Epidermal melanocyte (primary cell): ENCODE data around the gene PCSK4.
A peak's percentile ranks its signal among the peaks of the same experiment; 100 is the strongest.
"Not testable (repeated sequence)": the region's sequence is repeated elsewhere in the genome, so short reads cannot be mapped to it uniquely, and the experiment has no call there.

ENCODE experiments used
- DNase-seq: peaks from one replicate; pipeline ENCODE4 v3.0.0; 2011; ENCODE audit warnings: low spot score; ENCODE audit not compliant: insufficient read length

The PCSK4 gene

DNA sequence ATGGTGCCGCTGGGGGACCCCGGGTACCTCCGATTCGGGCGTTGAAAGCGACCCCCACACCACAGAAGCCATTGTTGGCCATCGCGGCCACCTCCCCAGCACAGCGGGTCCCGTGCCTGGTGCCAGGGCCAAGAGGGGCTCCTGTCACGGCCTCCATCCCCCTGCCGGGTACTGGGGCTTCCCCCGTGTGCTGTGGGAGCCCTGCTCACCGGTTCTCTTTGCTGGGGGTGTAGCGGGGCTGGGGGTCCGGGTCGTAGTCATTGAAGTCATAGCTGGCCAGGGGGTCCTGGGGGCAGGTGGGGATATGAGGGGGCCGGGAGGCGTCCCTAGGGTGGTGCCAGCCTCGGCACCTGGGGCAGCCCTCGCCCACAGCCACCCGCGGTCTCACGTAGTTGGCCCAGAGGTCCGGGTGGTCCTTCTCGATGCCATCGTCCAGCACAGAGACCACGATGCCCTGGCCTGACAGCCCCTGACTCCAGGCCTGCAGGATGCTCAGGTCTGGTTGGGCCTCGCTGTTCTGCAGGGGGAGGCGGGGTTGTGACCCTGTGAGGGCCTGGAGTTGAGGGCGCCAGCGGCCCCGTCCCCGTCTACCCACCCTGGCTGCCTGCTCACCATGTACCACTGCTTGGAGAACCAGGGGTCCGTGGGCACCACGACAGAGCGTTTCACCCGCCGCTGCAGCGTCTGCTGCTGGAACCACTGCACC, 2.4 kb downstream of the PCSK4 start:
- DNase-seq, result no peak

DNA sequence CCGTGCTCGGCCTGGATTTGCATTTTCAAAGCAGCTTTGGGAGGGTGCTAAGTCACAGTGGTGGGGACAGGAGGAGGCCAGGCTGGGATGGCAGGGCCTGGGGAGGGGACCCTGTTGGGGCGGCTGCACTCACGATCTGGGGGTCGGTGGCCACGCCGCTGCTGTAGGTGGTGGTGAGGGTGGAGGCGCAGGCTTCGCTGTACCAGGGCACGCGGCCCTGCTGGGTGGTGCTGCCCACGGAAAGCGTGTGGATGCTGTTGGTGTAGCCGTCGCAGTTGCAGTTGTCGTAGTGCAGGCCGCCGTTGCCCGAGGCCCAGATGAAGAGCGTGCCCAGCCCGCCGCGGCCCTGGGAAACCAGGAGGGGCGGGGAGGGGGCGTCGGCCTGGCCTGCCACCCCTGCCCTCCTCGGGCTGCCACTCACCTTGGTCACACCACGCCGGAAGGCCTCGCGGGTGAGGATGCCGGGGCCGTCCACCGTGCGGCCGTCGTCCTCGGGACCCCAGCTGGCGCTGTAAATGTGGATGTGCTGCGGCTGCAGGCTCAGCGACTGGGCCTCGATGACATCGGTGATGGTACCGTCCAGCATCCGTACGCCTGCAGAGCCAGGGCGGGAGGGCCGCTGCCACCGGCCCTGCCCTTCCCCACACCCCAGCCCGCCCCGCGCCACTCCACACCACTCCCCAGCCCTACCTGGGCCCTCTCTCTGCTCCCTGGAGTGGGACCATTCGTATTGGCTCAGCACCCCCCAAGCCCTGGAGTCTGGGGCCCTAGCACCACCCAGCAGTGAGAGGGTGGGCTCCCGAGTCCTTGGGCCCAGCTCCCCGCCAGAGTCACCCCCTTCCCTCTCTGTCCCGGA, 3.2 kb downstream of the PCSK4 start:
- no peak for DNase-seq

DNA sequence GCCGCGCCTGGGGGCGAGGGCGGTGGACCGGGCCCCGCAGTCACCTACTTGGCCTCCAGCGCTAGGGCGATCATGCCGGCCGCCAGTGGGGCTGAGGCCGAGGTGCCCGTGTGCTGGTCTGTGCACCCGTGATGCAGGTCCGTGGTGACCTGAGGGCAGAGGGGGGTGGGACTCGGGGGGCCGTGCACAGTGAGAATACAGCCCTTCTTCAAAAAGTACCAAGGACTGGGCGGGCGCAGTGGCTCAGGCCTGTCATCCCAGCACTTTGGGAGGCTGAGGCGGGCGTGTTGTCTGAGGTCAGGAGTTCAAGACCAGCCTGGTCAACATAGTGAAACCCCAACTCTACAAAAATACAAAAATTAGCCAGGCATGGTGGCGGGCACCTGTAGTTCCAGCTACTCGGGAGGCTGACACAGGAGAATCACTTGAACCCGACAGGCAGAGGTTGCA, 6.1 kb downstream of the PCSK4 start:
- no peak for DNase-seq

DNA sequence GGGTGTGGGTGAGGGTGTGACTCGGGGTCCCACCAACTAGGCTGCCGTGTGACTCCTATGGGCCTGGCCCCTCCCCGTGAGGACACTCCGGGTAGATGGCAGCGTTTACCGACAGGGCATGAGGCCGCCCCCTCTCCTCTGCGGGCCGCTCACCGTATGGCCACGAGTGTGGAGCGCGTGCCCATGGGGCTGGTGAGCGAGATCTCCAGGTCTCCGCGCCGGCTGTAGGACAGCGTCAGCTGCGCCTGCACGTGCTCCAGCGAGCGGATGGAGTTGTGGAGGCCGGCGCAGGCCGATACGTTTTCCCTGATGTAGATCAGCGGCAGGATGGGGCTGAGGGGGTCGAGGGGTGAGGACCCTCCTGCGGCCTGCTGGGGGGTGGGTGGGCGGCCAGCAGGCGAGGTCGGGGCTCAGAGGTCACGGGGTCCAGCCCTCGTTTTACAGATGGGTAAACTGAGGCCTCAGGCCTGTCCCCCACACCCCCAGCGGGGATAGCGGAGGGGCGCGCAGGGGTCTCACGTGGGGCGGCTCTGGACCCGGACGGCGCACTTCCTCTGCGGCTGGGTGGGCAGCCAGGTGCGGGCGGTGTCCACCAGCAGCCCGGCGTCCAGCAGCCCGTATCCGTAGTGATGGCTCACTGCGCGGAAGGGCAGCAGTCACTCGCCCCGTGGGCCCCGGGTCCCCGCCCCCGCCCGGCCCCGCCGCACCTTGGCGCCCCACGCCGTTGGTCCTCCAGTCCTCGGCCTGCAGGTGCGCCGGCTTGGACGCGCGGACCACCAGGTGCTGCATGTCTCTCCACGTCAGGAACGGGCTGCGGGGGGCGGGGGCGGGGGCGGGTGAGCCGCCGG, 6.8 kb downstream of the PCSK4 start:
- no peak for DNase-seq

DNA sequence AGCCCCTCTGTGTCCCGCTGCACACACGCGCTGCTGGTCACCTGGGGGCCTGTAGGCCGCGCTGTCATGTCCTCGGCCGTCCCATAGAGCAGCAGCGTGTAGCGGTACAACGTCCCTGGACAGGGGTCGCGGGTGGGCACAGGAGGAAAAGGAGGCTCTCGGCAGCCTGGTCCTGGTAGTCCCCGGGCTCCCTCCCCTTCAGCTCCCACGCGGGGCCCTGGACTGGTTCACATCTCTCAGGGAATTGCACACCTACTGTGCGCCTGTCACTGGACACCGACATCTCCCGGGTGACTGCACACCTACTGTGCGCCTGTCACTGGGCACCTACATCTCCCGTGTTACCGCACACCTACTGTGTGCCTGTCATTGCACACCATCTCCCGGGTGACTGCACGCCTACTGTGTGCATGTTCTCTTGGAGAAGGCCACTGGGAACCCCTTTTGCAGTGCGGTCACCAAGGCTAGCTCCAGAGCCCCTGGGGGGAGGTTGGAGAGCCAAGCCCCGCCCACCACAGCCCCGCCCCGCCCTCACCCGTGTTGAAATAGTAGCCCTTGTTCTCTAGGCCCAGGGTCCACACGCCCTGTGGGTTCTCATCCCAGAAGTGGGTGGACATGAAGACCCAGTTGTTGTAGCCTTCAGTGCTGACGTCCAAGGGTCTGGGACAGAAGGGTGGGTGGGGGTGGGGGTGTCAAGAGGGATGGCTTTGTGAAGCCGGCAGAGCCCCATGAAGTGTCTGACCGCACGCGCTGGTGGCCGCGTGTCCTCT, 7.6 kb downstream of the PCSK4 start:
- peak; percentile 19 for DNase-seq

DNA sequence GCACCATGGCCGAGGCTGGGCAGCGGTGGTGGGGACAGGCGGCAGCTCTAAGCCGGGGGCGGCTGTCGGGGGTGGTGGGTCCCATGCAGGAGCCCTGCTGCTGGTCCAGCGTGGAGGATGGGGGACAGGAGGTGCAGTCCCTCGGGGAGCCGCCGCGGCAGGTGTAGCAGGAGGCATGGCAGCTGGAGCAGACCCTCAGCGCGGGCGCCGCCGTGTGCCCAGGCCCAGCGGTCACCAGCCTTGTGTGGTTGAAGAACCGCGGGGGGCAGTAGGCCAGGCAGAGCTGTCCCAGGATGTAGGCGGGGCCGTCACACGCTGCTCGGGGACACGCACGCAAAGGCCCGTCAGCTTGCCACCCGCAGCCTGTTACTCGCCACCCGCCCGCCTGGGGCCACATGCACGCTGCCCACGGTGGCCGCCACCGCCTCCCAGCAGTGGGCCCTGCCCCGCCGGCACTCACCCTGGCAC, 8.2 kb downstream of the PCSK4 start:
- peak; percentile 17 for DNase-seq

DNA sequence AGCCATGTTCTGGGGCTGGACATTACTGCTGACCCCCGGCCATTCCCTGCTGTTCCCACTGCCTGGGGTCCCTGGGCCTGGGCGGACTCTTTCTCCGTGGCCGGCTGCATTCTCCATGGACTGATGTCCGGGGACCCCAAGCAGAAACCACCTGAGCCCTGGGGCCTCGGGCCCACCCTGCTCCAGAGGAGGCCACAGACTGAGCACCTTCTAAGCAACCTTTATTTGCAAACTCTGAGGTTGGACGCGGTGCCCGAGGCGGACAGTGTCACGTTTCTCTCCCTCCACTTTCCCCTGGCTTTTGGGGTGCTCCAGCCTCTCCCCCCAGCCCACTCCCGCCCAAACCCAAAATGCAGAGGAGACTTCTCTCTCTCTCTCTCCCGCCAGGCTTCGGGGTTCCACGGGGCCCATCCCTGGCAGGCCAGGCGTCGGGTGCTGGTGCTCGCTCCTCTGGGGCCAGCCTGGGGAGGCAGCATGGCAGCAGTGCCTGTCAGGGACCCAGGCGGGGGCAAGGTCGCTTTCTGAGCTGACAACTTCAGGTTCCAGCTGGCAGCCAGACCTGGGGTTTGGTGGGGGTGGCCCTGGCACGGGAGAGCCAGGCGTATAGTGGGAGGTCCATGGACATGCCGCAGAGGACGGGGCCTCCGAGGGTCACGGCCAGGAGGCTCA, 8.8 kb downstream of the PCSK4 start:
- no peak for DNase-seq

DNA sequence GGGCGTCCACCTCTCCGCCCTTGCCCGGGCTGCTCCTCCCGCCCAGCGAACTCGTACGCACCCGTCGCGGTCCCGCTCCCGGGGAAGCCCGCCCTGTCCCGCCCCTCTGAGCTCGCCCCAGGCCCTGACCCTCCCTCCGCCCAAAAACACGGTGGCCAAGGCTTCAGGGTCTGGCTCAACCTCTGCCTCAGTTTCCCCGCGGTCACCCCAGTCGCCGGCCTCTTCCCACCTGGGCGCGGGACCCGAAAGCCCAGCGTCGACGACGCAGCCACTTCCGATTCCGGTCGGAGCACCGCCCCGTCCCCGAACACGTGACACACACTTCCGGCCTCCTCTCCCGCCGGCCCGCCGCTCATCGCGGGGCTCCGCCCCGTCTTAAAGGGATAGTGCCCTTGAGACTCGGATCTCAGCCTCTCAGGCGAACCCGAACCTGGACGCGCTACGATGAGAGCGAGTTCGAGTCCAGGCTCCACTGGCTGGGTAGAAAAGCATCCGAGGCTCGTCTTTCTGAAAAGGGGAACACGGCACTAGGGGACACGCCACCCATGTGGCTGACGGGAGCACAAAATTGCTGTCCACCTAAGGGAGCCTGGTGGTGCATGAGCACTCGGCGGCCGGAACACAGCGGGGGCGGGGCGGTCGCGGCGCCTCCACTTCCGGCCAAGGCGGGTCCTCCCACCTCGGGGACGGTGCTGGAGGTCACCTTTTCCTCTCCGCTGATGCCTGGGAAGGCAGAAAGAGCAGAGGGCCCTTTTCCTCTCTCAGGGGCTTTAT, 11.0 kb downstream of the PCSK4 start, which contains the start of gene C19orf25:
TSS of gene C19orf25 (minus strand) at position 282 of the 774 bp plus-strand sequence. CDS start 312 bp downstream, outside the sequence.
- DNase-seq, result peak; percentile 100

DNA sequence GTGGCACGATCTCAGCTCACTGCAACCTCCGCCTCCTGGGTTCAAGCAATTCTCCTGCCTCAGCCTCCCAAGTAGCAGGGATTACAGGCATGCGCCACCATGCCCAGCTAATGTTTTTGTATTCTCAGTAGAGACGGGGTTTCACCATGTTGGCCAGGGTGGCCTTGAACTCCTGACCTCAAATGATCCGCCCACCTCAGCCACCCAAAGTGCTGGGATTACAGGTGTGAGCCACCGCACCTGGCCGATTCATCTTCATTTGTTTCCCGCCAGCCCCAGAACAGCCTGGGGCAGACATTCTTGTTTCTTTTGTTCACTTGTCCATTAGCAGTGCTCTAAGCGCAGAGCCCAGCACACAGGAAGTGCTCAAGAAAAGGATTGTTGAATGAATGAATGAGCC, 13.1 kb downstream of the PCSK4 start:
- DNase-seq, result not testable (repeated sequence)

DNA sequence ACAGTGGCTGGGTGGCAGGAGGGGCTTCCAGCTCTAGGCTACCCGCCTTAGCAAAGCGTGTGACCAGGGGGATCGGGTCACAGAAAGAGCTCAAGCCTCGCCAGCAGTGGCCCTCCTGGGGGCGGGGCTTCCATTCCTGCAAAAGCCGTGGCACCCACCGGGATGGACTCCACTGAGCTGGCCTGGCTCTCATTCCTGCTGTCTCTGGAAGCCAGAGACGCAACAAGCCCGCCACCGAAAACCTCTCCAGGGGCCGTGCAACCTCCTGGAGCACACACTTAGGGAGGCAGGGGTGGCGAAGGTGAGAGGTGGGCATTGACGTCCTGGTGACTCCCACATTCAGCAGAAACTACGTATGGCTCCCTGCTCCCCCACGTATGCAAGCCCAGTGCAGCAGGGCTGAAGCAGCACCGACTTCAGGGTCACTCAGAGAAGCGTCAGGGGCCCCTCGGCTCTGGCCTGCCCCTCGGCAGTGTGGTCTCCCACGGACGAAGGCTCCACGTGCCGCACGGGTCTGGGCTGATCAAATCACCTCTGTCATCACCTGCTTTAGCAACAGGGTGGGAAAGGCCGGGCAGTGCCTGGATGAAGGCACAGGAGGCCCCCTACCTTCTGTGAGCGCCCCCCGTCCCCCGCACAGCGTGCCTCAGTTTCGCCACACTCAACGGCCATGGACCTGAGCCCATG, 14.3 kb downstream of the PCSK4 start:
- DNase-seq, result no peak

DNA sequence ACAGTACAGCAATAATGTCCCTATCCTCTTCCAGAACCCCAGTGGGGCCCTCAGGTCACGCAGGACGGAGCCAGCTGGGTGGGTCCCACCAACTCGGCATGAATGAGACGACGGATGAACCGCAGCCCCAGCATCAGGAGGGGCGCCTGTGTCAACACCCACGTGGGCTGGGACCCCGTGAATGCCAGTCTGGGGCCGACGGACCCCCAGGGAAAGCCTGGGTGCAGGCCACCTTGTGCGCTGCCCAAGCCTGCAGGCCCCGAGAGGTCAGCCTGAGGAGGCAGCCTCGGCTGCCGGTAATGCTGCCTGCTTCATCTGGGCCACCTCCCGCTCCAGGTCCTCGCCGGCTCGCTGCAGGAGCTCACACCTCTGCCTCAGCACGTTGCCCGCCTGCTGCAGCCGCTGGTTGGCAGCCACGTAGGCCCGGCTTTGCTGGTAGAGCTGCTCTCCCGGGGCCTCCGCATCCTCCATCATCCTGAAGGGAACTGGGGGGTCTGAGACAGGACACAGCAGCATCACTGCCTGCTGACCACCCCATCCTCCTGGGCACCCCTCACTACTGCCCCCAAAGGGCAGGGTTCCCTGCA, 15.3 kb downstream of the PCSK4 start:
- peak; percentile 15 for DNase-seq

DNA sequence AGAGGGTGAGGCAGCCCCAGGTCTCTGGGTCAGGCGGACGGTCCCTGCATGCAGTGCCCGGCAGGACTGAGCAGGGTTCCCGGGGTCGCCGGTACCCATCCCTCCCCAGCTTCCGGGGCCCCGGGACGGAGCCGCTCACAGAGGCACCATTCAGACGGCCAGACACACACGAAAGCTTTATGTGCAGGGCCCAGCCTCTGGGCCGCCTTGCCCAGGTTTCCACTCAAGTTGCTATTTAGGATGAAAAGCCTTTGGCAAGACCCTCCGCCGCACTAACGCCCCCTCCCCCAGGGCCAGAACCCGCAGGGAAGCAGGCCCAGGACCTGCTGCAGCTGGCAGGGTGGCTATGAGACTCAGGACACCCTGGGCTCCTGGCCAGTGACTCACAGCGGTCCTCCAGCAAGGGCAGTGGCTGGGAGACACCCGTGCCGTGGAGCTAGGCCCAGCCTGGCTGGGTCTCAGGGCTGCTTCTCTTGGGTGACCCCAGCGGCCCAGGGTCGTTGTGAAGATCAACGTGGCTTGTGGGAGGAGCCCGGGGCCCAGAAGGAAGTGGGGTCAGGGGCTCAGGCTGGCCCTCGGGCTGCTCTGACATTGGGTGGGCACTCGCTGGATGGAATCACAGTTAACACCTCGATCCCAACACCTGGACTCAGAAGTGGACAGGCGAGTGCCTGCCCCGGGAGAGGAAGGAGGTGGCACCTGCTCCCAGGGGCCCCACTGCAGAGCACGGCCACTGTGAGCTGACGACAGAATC, 16.0 kb downstream of the PCSK4 start:
- DNase-seq, result peak; percentile 18

DNA sequence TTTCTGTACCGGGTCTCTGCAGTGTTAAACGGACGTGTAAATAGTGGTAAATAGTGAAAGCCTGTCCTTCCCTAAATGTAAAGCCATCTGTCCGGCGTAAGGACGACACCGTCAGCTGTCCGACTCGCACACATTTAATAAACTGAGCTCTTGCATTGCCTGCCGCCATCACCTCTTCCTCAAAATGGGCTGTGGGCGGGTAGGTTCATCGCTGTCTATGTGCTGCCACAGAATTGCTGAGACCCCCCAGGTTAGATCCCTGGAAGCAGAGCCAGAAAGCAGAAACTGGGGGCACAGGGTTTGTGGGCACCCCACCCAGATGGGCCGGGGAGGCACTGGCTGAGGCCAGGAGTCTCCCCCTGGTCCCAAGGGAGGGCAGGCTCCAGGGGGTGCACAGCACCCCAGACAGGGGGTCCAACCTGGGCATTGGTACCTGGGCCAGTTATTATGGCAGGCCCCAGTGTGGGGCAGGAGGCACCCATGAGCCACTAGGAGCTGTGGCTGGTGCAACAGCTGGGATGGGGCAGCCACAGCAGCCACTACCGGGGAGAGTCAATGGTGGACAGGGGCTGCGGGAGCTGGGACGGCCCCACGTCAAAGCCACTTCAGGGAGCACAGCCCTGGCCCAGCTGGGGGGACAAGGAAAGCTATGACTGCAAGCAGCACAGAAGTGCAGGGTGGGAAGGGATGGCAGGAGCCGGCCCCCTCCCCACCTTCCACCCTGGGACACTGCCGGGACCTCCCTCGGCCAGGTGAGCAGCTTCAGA, 16.9 kb downstream of the PCSK4 start:
- DNase-seq, result peak; percentile 17

DNA sequence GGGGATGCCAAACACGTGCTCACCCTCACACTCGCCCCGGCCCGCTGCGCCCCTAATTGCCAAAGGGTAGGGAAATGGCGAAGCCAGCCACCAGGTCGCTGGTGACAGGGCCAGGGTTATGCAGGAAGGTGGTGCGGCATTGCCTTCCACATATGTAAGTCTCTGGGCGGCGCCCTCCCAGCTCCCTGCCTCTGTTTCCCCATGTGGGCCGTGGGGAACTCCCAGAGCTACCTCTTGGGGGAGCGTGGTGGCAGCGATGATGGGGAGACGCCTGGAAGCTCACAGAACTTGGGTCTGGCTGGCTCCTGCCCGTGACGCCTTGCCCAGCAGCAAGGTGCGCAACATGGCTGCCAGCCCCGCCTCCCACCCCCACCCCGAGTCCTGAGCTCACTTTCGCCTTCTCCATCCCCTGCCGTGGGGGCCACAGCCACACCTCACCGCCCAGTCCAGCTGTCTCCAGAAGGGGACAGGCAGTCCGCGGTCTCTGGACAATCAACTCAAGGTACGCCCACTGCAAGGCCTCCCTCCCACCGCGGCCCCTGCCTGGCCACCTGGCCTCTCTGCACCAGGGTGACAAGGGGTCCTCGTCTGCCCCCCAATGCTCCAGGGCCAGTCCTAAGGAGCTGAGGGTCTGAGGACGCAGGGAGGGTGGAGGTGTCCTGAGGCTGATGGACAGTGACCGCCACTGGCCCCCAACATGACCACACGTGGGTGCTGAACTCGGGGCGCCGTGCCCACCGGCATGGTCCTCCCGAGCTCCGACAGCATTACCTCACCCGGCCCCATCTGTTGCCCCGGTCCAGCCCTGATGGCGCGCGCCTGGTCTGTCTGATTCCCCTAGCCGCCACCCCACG, 17.7 kb downstream of the PCSK4 start:
- peak; percentile 15 for DNase-seq

DNA sequence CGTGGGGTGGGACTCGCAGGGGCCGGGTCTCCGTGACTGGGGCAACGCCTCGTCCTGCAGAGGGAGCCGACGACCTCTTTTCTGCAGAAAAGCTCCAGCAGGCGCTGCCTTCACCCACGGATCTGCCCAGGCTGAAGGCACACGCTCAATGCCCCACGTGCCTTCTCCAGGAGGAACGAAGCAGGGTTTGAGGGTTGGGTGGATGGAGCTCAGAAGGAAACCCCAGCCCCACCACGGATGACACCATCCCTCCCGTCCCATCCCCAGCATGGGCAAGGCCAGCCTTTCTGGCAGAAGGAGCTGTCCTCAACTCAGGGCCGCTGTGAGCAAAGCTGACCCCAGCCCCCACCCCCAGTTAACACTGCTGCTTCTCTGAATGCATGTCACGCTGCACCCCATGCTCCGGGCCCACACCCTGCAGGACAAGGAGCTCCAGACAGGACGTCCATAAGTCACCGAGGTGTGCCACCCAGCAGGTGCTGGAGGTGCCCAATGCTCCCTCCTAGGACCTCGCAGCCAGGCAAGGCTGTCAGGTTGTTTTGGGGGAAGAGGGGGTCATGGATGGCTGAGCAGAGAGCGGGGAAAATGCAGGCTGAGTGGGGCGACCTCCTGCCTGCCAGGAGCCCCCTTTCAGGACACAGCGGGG, 18.5 kb downstream of the PCSK4 start:
- peak; percentile 20 for DNase-seq
